ENCODE data around the gene SP5.

GRCh38 chr2:170761572-170761971 lies 46.4 kb downstream of the SP5 start:
- TF ChIP-seq EZH2 (IDR thresholded peaks at IDR 0.05; ENCODE audit: borderline replicate concordance, control insufficient read depth, low read depth, low read length), result no peak
- TF ChIP-seq RELA (IDR thresholded peaks at IDR 0.05; ENCODE audit: borderline replicate concordance, partially characterized antibody), result no peak
- TF ChIP-seq NKRF (conservative IDR thresholded peaks at IDR 0.05), result no peak
- TF ChIP-seq POLR2AphosphoS5 (IDR thresholded peaks at IDR 0.05; ENCODE audit: low read length), result no peak
- TF ChIP-seq CTCF (IDR thresholded peaks at IDR 0.05 in 2 of 3, conservative IDR thresholded peaks at IDR 0.05 in 1 of 3; ENCODE audit: control insufficient read depth in 2 of 3, extremely low read depth in 1 of 3, insufficient read depth in 1 of 3, low read depth in 3 of 3, low read length in 3 of 3), result no peak
- TF ChIP-seq HDAC6 (IDR thresholded peaks at IDR 0.05; ENCODE audit: unreplicated experiment), result no peak
- TF ChIP-seq SP1 (IDR thresholded peaks at IDR 0.05; ENCODE audit: low read depth, low read length), result no peak
- TF ChIP-seq KAT2A (conservative IDR thresholded peaks at IDR 0.05; ENCODE audit: control insufficient read depth, low read depth, low read length), result no peak
- TF ChIP-seq MTA3 (IDR thresholded peaks at IDR 0.05; ENCODE audit: borderline replicate concordance, low read length), result no peak
- no peak for TF ChIP-seq SMC3 (IDR thresholded peaks at IDR 0.05; ENCODE audit: borderline replicate concordance, low read length)
- TF ChIP-seq DPF2 (IDR thresholded peaks at IDR 0.05), result no peak

Measured in GM12878 (cell line).